ENCODE results near the gene M6PR.
"Not testable (repeated sequence)": the region's sequence is repeated elsewhere in the genome, so short reads cannot be mapped to it uniquely, and the experiment has no call there.

GRCh38 chr12:8934080-8934479 lies 15.4 kb downstream of the M6PR start:
- not testable (repeated sequence) for TF ChIP-seq YY1 (IDR thresholded peaks at IDR 0.05; ENCODE audit: insufficient read depth, insufficient read length); ZNF274 (IDR thresholded peaks at IDR 0.05; ENCODE audit: low read depth, low read length); SUZ12 (IDR thresholded peaks at IDR 0.05; ENCODE audit: extremely low read depth, insufficient read depth, insufficient read length)

Measured in NT2/D1 (cell line).